Activated CD4-positive, alpha-beta T cell treated with anti-CD3 and anti-CD28 coated beads, Interleukin-10, Interleukin-2, amounts not matched to agents 100 ng/mL and 50 ng/mL, durations not matched to agents 16 hours and 8 hours (primary cell): ENCODE data around the gene YPEL2.

Experiments used
- DNase-seq: peaks from one replicate; pipeline ENCODE4 v3.0.0-alpha.2; 2020

Gene YPEL2

DNA sequence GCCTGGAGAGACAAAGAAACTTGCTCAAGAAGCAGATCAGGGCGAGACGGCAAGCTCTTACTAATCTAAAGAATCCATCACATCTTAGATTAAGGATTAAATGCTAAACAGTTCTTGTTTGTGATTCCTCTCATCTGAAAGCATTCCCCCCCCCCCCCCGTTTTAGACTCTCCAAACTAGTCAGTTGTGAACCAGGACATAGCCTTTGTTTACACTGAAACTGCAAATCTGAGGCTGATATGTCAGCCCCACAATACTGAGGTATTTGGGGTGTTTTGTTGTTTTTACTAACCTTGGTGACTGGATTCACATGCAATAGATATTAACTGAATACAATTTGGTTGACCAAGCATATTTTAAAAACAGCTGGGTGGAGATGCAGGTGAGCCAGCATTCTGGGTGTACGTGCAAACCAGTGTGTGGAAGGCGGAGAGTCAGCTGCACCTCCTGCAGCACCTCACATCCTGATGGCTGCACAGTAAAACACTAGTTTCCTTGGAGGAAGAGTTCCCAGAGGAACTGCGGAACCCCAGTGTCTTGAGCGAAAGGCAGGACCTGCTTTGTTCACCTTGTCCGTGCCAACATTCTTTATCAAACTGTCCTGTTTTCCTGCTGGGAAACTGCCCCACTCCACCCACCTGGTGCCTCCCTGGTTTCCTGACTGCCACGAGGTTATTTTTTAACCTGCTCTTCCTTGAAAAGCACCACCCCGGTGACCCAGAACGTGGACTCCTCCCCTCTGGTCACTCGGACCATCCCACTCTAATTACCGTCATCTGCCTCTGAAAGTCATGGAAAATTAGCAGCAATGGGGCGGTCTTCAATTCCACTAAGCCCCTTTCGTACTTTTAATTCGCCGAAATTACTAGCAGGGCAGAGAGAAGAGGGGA, 1.2 kb upstream of the YPEL2 start:
- peak; percentile 39 for DNase-seq

DNA sequence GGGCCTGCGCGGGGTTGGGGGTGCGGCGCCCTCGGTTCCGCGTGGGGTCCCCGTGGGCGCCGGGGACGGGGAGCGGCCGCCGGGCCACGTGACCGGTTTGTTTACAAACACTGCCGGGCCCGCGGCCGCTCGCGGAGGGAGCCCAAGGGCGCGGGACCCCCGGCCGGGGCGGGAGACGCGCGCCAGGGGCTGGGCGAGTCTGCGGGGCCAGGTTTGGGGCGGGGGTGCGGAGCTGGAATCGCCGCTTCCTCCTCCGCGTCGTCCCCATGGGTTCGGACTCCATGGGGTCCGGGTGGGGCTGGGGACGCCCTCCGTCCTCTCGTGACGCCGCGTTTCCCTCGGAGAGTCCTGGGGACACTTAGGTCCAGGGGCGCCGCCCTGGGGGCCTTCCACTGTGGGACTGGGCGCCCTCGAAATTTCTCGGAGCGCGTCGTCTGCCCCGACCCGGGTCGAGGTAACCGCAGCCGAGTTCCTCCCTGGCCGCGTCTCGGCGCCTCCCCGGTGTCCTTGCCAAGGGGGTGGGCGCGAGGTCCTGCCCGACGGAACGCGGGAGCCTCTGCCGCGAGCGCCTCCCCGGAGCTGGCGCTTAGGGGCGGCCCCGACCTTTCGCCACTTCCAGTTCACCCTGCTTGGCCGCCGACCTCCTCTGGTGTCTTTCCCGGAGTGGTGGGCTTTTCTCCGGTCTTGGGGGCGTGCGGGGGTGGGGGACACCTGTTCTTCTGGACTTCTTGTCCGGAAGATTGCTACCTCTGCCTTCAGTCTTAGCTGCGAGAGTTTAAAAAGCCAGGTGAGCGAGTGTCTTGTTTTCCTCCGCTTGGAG, 684 bp downstream of the YPEL2 start:
- peak; percentile 23 for DNase-seq

DNA sequence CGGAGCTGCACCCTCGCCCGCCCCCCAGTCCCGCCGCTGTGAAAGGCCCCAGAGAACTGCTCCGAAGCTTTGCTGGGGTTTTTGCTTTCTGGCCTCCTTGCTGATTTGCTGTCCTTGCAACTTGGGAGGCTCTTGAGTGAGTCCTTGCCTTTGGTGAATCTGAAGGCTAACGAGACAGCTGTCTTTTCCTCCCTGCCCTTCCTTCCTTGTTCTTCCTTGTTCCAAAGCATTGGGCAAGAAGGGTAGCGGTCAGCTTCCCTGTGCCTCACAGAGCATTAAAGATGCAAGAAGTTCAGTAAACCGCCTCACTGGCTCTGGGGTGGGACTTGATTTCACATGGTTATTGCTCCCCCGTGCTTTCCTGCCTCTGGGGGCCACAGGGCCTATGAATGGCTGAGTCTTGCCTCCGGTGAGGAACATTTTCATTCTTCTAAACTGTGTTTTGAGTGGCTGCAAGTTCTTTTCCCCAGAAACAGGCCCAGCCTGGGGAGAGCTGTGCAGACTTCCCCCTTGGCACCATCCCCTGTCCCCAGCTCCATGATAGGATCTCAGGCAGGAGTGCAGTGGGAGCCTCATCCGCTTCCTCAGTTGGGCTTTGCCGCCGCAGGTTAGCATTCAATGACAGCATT, 1.4 kb downstream of the YPEL2 start:
- DNase-seq: no peak

DNA sequence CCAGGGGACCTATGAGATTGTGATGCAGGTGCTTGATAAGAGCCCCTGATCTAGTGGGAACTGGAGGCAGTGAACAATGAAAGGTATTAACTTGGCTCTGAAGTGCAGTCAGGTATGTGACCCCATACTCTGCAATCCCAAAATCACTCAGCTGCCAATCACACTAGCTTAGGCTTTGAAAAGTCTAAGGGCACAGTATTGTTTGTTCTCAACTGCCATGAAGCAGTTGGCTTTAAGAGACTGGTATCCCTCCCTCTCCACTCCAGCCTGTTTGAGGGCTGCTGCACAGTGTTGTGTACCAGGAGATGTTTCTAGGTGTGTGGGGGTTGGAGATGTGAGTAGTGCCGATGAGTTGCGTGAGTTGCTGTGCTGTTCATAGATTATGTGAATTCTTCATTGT, 2.4 kb downstream of the YPEL2 start:
- DNase-seq: no peak

DNA sequence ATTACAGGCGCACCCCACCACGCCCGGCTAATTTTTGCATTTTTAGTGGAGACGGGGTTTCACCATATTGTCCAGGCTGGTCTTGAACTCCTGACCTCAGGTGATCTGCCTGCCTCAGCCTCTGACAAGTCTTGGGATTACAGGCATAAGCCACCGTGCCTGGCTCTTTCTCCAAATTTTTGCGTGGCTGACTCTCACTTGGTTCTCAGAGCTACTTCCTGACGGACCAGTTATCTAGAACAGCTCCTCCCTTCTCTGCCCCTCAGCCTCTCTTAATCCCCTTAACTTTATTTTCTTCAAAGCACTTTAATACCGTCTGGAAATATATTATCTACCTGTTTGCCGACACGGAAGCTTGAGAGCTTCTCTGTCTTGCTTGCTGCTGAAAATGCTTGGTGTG, 4.2 kb downstream of the YPEL2 start:
- no peak for DNase-seq

DNA sequence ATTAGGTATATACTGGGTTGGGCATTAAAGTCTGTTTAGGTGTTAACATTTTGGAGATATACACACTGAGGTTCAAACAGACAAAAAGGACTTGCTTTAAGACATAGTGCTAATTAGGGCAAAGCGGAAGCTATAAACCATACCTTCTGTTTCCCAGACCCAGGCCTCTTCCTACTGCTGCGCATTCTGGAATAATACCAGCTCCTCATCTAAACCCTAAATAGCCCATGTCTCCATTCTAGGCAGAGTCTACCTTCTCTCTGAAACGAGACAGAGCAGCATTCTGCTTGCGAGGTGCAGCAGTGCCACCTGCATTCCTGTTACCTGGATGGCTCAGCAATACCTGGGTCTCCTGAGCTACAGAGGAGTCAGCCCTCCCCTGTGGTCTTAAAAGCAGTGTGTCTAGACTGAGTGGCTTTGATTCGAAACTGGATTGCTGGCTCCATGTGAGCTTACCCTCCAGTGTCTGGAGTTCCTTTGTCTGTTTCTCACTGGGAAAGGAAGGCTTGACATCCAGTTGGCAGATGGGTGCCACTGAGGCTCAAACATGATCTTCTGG, 6.4 kb downstream of the YPEL2 start:
- DNase-seq: no peak

DNA sequence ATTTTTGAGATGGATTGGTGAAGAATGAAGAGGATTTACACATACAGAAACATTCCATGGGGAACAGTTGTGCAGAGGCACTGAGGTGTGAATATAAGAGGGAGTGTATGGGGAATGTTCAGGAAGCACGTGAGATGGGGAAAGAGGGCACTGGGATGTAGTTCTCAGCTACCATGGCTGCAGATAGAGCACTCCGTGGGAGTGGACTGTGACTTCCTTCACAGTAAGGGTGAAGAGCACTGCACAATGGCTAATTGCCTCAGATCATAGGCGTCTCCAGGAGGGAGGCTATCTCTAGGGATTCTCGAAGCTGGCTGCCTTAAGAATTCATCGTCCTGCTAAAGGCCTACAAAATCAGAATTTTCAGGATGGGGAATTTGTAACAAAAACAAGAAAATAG, 7.0 kb downstream of the YPEL2 start:
- DNase-seq: no peak

DNA sequence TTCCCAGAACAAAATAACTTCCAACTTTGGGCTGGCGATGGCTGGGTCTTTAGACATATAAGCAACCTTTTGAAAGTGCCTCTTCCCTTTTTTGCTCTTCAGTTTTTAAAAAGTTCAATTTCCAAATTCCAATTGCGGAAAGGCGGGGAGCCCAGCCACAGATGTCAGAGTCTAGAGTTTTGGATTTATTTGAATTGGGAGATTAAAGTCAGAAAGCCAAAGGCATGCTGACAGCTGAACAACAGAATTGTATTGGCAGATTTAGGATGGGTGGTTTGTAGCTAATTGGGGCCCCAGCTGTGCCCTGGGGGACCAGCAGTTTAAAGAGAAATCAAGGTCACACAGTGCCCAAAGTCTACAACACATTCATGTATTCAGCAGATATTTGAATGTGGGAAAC, 10.5 kb downstream of the YPEL2 start:
- DNase-seq: no peak

DNA sequence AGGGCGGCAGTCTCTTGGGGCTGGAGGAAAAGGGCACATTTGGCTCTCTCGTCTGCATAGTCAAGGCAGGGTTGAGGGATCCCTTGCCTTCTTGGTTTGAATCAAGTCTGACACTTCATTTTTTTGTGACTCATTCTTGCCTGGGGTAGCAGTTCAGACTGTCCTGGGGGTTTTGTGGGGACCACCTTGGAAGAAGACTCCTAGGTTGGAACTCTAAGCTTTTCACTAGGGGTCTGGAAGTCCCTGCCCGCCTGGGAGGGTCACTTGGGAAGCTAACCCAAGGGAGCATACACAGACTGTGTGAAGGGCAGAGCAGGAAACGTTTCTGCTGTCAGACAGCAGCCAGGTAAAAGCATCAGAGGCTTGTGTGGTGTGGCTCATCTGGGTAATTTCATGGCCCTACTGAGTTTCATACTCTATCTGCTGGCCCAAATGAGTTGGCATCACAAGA, 11.3 kb downstream of the YPEL2 start:
- peak; percentile 86 for DNase-seq

DNA sequence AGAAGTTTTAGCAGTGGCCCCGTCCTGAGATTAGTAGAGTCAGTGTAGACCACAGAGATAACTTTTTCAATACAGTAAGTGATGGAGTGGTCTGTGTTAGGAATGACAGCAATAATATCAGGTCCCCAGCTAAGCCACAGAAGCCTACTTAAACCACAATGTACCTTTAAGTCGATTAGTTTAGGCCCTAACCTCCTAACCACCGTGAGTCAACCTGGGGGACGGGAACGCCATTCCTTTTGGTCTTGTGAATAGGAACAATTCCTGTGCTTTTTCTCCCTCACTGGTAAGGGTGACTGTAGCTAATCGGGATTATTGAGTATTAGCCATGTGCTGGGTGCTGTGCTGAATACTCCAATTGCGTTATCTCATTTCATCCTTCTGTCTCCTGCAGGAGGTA, 14.0 kb downstream of the YPEL2 start:
- no peak for DNase-seq

DNA sequence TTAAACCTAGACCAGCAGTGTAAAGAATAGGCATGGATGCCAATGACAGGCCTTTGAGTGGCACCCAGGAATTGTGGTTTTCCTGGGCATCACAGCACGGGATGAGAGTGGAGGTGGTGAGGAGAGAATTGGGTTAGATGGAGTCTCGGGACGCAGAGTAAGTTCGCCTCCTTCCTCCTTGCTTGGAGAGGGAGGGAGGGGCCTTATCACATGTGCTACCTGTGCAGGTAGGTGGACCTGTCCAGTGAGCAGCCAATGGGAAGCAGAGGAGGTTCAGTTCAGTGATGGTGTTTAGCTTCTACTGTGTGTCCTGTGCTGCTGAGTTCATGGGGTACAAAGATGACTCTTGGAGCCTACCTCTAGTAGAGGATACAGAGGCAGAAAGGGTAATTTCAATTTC, 14.9 kb downstream of the YPEL2 start:
- no peak for DNase-seq

DNA sequence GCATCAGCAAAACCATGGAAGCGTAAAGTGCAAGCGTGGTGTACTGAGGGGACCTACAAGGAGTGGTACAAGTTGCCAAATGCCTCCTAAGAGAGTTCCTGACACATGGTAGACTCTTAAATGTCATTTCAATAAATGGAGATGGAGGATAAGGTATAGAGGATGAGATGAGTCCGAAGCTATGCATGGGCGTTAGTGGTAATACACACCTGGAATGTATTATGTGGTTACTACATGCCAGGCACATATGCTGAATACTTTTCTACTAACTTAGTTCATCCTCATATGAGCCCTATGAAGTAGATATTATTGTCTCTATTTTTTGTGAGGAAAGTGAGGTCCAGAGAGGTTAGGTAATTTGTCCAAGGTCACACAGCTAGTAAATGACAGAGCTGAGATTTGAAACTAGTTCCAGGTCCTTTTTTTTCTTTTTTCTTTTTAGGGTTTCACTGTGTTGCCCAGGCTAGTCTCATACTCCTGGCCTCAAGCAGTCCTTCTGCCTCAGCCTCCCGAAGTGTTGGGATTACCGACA, 15.5 kb downstream of the YPEL2 start:
- DNase-seq: no peak

DNA sequence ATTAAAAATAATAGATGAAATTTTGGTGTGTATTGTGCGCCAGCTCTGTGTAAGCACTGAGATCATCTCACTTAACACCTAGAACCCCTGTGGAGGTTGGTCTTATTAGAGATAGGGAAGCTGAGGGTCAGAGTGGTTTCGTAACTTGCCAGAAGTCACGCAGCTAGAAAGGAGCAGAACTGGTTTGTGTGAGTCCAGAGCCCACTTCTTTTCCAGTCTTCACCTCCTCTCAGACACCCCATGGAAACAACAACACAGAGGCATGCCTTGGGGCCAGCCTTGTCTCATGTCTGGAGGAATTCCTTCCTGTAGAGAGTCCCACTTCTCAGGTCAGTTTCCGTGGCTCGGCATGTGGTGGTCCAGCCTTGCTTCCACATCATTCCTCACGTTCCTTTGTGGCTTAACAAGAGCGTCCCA, 16.5 kb downstream of the YPEL2 start:
- DNase-seq: no peak

DNA sequence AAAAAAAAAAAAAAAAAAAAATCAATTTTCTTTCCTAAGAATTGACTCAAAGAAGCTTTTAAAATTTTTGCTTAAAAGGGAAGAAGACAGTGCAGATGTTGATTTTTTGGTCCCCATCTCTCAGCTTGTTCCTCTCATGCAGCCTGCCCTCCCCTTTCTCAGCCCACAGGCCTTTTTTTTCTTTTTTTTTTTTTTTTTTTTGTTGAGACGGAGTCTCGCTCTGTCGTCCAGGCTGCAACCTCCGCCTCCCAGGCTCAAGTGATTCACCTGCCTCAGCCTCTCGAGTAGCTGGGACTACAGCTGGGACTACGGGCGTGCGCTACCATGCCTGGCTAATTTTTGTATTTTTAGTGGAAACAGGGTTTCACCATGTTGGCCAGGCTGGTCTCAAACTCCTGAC, 17.7 kb downstream of the YPEL2 start:
- no peak for DNase-seq

DNA sequence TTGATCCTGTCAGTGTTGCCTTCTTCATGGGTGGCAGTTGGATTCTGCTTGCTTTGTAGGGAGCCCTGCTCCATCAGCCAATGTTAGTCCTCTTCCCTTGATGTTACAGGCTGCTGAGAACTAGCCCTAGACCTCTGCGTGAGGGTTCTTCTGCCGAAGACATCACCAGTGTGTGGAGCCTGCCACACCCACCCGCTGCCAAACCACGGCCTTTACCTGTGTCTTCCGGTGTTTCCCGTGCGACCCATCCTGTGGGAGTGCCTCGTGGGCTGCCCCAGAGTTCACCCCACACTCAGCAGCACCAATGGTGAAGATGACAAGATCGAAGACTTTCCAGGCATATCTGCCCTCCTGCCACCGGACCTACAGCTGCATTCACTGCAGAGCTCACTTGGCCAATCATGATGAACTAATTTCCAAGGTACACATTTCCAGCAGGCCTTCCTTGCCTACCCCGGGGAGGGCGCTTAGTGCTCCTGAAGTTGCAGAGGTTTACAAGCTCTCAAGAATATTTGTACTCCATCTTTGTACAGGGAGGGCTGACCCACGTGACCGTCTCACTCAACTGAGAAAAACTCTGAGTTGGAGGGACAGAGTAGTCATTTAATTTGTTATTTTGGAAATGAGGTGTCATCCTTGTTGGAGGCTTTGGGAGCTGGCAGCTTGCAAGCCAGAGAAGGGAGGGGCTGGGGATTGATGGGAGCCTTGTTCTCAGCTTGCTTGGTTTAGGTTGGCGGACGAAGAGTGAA, 21.8 kb downstream of the YPEL2 start:
- DNase-seq: no peak

DNA sequence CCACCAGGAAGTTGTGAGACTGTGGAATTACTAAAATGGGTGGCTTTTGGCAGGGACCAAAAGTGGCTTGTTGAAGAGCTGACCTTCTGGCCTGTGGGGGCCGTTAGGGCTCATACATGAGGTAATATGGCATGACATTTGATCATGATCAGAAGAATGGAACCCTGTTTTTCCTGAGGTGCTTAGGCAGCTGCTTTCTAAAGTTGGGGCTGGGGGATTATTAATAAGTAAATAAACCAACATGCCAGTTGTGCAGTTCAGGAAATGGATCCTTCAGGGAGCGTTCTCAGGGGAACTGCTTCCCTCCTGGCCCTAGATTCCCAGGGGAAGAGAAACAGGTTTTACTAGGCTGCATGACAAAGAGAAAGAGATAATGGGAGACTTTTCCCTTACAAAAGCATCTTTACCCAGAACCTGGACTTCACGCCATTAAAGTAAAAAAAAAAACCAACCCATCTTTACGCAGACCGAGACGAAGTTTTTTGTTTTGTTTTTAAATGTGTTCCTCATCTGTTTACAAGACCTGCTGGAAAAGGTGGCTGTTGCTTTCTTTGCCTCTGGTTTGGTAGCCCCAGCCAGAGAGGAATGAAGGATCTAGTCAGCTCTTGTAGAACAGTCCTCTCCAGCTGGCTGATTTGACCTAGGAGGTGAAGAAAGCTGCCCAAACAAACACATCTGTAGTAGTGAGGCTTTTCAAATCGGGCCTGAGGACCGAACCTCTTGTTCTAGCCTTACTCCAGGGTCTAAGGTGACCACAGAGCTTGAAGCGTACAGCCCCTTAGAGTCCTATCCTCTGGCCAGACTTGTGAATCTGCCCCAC, 22.7 kb downstream of the YPEL2 start:
- DNase-seq: no peak

DNA sequence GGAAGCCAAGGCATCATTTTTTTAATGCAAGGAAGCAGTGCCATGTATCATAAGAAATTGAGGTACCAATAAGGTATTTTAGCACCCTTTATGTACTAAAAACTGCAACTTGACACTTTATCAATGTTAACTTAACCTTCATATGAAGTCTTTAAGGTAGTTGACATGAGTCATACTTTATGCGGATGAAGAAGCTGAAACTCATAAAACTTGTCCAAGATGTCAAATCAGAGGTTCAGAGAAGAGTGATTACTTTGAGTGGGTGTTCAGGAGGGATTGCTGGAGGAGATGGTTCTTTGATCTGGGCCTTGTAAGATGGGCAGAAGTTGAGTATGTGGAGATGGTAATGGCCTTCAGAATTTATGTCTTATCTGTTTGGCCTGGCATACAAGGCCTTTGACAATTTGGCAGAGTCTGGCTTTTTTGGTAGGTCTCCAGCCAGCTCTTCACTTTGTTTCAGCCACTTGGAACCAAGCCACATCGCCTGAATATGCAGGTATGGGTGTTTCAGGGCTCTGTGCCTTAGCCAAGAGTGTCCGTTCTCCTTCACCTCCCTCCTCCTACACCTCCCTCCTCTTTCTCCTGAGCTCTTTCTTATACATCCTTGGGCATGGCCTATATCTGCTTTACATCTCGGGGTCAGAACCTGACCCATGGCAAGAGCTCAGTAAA, 23.7 kb downstream of the YPEL2 start:
- DNase-seq: no peak

DNA sequence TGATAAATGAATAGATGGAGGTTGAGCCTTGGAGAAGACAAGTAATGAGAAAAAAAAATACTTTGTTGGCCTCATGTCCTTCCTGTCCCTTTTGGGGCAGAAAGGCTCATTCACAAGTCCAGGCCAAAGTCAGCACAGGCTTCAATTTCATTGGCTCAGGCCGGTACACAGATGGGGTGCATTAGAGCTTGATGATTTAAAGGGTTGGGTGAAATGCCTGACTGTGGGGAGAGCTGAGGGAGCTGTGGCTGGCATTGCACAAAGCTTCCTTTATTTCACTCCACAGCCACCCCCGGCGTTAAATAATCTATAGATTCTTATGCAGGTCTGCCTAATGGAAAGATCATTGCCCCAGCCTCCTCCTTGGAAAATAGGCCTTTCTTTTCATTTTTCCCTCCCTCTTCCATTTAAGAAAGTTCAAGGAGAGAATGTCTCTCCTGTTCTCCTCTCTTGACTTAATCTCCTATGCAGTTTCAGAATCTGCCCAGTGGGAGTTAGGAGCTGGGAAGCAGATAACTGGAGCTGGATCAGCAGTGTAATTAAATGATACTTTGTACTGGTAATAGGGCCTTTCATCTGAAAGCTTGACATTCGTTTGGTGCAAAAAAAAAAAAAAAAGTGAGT, 24.4 kb downstream of the YPEL2 start:
- no peak for DNase-seq

DNA sequence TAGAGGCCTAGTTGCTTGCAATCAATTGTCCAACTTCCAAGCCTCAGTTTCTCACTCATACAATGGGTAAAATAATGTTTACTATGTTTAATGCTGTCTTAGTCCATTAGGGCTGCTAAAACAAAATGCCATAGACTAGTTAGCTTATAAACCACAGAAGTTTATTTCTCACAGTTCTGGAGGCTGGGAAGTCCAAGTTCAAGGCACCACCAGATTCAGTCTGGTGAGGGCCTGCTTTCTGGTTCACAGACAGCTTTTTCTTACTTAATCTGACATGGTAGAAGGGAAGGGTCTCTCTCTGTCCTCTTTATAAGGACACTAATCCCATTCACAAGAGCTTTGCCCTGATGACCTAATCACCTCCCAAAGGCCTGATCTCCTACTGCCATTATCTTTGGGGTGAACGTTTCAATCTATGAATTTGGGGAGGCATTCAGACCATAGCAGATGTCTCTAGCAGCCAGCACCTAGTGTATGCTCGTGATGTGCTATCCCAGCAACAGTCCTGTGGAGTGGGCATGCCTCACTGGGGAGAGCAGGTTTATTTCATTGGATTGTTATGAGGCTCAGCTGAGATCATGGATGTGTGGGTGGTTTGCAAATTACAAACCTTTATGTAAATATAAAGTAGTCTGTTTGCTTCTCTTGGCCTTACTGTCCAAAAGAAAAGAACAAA, 25.2 kb downstream of the YPEL2 start:
- DNase-seq: no peak
